Activated CD4-positive, alpha-beta T cell treated with anti-CD3 and anti-CD28 coated beads, Interleukin-10, Interleukin-2, amounts not matched to agents 100 ng/mL and 50 ng/mL, durations not matched to agents 16 hours and 8 hours (primary cell): ENCODE results near the gene INHA.

Experiments used
- DNase-seq: peaks from one replicate; pipeline ENCODE4 v3.0.0-alpha.2; 2020

Gene INHA

DNA sequence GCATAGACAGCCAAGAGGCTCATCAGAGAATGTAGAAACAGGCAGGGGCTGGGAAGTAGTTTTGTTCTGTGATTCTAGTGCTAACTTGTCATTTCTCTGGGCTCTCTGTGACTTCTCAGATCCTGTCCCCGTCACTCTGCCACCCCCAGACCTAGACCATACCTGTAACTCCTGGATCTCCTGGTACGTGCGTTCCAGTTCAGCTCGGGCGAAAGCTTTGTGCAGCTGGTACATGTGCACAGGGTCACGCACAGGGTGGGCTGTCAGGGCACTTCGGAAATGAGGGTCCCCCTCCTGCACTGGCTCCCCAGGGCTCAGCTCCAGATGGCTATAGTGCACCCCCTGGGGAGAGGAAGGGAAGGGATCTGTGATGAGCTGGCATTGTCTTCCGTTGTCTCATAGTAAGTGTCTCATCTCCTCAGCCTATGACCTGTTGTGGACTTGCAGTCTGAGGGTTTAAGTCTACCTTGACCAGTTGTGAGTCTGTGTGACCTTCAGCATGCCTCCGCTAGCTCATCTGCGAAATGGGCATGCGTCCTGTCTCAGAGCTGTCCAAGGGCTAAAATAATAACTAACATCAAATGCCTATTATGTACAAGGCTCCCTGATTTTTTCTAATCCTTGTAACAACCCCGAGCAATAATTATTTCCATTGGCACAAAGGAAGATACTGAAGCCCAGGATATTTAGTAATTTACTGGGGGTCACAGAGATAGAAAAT lies 31.2 kb upstream of the INHA start:
- no peak for DNase-seq

DNA sequence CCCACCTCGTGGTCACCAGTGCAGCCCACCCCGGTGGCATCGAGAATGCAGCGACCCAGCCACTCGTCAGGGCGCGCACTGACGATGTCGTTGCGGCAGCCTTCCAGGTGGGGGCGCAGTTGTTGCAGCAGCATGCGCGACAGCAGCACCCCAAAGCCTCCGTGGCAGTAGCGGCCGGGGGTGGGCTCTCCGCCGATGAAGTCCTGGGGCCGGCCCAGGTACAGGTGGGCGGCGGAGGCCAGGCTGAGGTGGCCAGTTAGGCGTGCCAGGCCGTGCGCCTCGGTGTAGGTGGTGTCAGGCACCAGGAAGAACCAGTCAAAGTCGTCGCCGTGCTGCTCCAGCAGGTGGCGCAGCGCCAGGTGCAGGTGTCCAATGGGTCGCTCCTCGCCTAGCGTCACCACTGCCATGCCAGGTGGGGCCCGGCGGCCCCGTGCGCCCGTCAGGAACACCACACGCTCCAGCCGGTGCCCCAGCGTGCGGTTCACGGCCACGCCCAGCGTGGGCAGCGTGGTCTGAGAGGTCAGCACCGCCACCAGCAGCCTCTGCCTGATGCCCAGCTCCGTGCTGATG lies 30.4 kb upstream of the INHA start:
- peak; percentile 92 for DNase-seq

DNA sequence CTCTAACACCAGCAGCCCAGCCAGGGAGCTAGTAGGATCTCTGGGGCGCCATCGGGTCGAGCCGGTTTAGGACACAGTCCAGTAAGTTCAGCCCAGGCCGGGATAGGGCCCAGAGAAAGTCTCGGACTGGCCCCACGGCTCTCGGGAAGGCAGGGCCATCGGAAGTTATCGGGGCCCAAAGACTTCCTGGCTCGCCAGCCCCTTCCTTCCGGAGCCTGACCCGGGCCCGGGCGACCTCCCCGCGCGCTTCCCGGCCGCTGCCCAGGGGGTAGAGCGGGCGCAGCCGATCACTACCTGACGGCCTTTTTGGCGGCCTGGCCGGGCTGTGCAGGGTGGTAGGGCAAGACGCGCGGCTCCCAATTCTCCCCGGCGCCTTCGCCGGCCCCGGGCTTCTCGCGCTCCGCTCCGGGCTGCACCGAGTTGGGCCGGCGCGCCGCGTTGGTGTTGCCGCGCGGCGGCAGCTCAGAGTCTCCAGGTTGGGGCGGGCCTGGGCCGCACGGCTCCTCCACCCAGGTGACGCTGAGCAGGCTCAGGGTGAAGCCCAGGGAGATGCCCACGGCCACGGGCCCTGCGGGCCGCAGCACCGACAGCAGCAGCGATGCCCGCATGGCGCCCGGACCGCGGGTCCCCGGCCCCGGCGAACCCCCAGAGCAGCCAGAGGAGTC lies 29.0 kb upstream of the INHA start:
- DNase-seq = peak; percentile 46

DNA sequence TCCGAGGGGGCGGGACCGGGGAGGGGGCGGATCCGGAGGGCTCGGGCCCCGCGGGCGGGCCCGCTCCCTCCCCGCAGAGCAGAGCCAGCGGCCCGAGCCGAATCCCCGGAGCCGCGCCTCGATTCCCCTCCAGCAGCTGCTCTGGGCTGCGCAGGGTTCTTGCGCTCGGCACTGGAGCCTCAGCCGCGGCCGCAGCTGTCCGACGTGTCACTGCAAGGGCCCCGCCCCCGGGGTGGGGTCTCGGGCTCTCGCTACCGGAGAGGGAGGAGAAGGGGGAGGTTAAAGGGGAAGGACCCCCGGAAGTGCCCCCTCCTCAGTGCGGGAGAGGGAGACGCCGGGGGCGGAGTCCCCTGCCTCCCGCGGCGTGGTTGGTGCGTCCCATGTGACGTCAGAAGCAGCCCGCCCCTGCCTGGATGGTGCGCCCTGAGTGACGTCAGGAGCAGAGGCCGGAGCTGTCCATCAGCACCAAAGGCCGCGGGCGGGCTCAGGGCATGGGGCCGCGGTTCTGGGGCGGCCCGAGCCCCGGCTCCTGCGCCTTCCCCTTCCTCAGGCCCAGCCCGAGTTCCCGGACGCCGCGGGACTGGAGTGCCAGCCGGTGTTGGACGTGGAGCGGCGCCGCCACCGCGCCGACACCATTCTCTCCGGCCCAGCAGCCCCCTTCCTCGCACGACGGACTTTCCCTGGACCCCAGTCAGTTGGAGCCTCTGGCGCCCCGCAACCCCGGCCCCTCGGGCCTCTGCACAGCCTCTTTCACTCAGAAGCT lies 28.3 kb upstream of the INHA start, which contains the start of the genes CHPF and TMEM198:
CHPF (minus strand) TSS at position 214 of the 763 bp plus-strand sequence. CDS start 271 bp downstream, outside the sequence.
TMEM198 (plus strand) TSS at position 433 of the 763 bp plus-strand sequence. CDS start 700 bp downstream, outside the sequence.
- DNase-seq = peak; percentile 98

DNA sequence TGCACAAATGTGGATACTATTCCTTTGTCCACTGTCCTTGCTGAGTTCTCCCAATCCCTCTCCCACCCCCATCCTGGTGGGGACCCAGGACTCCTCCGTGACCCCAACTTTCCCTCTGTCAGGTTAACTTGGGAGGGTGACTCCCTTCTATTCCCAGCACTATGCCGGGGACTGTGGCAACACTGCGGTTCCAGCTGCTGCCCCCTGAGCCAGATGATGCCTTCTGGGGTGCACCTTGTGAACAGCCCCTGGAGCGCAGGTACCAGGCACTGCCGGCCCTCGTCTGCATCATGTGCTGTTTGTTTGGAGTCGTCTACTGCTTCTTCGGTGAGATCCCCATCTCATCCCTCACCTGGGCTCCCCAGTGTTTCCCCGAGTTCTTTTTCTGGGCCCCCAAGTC lies 27.5 kb upstream of the INHA start:
- DNase-seq = no peak

DNA sequence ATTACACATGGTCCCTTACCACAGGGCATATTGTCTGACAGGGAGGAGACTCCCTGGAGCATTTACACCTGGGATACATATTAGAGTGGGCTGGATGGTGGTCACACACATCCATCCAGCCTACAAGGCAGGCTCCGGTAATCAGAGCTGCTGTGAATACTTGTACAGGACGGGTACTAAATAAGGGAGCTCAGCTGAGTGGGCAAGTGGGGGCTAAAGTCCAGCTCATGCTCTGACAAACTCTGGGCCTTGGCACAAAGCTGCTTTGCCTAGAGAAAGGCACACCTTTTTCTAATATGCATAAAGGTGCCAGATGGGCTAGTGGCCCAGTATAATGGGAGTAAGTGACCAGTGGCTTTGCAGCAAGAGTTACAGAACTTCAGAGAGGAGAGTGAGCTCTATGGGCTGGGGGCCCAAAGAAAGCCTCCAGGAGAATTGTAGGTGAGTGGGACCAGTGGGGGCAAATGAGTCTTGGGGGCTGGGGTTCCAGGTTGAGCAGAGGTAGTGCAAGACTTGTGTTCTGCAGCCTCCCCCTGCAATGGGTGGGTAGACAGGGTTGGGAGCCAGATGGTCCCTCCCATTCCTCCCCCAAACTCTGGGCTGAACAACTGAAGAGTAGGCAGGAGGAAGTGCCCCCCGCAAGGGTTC lies 26.7 kb upstream of the INHA start:
- DNase-seq = no peak

DNA sequence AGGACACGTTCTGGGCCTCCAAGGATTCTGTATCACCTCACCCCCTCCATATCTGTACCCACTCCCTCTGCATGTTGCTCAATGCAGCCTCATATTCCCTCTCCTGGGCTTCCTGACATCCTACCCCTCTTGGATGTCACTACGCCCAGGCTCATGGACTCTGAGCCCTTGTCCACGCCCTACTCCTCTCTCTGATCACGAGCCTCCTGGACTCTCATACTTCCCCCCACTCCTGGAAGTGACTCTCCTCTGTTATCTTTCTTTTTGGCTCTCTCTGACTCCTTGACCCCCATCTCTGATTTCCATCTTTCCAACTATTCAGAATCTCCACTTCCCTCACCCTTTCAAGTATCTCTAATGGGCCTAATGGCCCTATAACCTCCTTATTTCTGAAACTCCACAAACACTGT lies 26.2 kb upstream of the INHA start:
- no peak for DNase-seq

DNA sequence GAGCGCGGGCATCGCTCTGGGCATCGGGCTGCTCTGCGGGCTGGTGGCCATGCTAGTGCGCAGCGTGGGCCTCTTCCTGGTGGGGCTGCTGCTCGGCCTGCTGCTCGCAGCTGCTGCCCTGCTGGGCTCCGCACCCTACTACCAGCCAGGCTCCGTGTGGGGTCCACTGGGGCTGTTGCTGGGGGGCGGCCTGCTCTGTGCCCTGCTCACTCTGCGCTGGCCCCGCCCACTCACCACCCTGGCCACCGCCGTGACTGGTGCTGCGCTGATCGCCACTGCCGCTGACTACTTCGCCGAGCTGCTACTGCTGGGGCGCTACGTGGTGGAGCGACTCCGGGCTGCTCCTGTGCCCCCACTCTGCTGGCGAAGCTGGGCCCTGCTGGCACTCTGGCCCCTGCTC lies 24.5 kb upstream of the INHA start:
- no peak for DNase-seq

DNA sequence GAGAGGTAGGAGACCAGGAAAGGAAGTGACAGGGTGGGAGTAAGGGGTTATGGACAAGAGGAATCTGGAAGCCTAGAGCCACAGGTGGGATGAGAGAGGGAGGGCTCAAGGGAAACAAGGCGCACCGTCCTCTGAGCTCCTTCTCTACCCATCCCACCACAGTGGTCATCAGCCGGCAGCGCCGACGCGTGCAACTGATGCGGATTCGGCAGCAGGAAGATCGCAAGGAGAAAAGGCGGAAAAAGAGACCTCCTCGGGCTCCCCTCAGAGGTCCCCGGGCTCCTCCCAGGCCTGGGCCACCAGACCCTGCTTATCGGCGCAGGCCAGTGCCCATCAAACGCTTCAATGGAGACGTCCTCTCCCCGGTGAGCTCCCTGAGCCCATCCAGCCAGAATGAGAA lies 23.1 kb upstream of the INHA start:
- no peak for DNase-seq

DNA sequence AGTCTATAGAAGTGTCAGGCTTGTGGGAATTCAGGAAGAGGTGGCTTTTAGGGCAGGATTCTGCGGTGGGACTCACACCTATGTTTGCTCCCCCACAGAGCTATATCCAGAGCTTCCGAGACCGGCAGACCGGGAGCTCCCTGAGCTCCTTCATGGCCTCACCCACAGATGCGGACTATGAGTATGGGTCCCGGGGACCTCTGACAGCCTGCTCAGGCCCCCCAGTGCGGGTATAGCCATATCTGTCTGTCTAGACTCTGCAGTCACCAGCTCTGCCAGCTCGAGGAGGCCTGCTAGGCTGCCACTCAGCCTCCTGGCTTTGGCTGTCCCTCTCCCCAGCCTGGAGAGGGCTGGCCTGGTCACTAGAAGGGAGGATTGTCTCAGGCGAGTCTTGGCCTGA lies 22.5 kb upstream of the INHA start:
- no peak for DNase-seq

DNA sequence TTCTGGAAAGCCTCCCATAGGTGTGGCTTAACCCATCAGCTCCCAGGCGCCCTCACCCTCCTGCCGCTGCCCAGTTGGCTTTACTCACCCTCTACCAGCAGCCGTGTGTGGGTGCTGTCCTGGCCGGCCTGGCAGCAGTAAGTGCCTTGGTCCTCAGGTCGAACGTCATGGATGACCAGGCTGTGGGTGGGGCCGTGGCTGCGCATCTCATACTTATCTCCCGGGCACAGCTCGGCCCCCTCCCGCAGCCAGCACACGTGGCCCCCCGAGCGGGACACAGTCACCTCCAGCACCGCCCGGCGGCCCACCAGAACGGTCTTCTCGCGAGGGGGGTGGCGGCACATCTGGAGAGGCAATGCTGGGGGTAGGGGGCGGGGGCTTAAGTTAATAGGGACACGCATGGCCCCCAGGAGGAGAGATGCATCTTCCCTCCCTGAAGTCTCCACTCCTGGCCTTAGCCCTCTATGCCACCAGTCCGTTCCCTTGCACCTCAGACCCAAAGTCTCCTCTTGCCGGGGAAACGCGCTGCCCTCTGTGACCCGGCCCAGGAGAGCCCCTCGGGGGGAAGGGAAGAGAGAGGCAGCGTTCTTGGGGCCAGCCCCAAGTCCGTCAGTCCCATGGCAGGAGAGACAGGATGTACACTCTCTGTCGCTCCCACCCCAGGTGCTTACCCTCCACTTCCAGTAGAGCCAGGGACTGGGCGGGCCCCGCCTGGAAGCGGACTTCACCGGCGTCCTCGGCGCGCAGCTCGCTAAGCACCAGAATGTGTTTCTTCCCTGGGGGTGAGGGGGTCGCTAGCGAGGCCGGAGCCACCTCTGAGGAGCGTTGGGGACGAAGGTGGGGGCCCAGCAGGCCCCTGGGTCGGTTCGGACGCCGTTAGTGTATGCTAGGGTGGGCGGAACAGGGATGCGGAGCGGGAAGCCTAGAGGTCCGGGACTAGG lies 20.4 kb upstream of the INHA start:
- peak; percentile 5 for DNase-seq

DNA sequence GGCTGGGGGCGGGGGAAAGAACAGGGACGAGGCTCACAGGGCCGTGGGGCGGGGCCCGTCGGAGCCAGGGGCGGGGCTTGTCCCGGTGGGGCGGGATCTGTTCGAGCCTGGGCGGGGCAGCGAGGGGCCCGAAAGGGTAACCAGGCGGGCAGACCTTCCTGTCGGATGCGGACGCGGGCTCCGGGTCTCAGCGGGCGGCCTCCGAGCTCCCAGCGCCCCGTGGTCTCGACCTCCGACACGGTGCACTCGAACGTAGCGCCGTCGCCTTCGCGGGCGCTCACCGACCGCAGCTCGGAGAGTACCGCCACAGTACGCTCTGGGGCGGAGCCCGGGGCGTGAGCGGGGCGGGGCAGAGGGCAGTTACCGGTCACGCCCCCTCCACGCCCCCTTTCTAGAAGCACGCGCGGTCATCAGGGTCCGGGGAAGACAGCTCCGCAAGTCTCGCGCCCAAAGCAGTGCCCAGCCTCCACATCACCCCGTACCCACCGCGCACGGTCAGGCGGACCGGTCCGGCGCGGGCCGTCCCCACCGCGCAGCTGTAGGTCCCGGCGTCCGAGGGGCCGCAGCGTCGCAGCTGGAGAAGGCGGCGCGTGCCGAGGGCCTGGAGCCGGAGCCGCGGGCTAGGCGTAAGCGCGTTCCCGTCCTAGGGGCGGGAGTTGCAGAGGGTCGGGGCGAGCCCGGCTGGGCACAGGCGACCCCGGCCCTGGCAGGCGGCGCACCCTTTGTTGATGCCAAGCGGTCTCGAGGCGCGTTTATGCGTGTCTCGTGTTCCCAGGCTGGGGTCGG lies 19.5 kb upstream of the INHA start:
- peak; percentile 80 for DNase-seq

DNA sequence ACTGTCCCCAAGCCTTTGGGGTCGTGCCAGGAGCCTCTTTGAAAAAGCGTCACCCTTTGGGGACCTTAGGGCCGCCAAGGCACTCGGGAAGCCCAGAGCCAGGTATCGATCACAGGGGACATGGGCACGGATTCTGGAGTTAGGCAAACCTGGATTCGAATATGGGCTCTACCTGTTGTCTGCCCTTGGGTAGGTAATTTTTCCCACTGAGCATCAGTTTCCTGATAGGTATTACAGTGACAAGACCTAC lies 19.0 kb upstream of the INHA start:
- DNase-seq = no peak

DNA sequence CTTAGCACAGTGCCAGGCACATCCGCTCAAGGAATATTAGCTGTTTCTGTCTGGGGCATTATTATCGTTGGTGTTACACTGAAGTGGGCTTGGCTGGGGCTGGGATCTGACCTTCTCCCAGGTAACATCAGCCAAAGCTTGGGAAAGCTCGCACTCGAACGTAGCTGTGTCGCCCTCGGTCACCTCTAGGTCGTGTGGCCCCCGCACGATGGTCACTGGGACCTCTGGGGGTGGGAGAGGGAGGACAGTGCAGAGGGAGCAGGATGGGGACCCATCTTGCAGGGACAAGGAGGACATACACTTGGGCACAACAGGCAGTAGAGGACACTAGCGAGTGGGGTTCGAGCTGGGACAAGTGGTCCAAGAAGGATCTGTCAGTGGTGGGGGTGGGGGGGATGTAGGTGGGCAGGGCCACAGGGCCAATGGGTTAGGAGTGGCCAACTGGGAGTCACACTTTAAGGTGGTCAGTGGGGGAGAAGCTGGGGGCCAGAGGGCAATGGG lies 18.6 kb upstream of the INHA start:
- DNase-seq = no peak

DNA sequence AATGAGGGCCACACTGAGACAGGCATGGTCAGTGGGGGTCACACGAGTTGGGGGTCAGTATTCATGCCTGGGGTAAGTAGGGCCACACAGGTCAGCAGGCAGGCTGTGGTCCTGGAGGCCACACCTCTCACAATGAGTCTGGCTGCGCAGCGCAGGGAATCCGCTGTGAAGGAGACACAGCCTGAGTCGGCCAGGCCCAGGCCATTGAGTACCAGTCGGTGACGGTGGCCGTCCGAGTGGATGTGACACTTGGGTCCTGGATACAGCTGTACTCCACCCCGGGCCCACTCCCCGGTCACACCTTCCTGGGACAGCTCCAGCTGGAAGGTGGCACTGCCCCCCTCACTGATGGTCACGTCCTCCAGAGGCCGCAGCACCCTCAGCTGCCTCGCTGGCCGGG lies 17.8 kb upstream of the INHA start:
- DNase-seq = no peak

DNA sequence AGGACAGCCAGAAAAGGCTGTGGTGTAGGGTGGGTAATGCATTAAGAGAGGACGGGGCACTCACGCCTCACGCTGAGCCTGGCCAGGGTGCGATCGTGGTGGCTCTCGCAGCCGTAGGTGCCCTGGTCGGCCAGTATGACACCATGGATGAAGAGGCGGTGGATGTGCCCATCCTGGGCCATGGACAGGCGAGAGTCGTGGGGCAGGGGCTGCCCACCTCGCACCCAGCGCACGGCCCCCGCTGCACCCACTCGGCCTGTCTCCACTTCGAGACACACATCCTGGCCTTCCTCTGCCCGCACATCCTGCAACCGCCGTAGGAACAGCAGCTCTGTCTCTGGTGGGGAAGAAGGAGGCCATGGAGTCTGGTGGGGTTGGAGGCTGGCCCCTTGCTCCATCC lies 16.2 kb upstream of the INHA start:
- DNase-seq = no peak

DNA sequence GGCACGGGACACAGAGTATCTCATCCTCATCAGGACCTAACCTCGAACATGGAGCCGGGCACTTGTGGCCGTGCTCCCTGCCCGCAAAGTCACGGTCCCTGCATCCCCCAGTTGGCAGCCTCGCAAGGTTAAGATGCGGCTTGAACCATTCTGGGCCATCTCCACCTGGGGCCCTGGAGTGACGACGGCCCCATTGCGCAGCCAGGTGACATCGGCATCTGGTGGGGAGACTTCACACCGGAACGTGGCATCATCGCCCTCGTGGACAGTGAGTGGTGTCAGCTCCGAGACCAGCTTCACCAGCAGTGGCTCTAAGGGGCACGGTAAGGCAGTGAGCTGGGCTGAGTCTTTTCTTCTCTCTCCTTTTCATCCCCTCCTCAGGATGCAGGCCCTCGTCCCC lies 15.7 kb upstream of the INHA start:
- DNase-seq = no peak

DNA sequence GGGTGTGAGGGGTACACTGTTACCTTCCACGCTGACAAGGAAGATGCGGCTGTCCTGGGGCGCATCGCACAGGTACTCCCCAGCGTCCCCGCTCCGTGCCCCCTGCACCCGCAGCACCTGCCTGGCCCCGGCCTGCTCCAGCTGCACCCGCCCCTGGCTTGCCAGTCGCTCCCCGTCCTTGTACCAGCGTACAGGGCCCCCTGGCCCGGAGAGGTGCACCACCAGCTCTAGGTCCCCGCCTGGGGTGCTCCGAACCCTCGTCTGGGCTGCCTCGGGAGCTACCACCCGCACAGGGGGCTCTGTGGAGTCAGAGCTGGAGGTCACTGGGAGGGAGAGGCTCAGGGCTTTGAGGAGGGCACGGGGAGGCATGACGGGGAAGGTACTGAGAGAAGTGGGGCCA lies 14.8 kb upstream of the INHA start:
- DNase-seq = no peak

DNA sequence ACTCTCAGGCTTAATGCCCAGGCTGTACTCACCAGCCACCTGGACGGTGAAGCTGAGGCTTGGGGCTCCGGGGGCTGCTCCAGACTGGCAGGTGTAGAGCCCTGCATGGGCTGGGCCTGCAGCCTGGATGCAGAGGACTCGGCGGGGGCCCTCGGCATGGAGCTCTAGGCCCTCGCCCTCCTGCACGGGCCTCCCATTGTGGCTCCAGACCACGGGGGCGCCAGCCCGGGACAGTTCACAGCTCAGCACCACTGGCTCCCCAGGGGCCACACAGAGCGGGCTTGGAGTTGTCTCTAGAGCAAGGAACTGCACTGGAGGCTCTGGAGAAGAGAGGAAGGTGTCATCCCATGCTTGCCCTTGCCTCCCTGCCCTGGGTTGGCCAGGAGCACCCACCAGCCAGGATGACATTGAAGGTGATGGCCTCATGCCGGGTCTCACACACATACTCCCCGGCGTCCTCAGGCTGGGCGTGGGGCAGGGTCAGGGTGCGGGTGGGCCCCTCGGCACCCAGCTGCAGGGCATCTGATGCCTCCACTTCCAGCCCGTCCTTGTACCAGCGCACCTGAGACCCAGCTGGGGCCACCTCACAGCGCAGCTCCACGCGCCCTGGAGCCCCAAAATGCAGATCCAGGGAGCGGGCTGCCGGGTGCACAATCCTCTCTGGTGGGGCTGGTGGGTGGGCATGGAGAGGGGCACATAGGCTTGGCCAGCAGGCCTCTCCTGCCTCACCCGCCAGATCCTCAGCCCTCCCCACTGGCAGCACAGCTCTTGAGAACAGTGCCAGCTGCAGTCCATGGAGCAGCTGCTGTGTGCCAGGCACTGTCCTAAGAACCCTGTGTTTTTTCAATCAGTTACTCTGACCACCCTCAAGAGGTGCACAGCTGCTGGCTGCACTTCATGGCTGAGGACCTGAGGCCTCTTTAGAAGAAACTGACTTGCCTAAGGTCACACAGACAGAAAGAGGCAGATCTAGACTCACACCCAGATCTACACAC lies 14.0 kb upstream of the INHA start:
- DNase-seq = no peak
